ENCODE measurements around the gene PLIN1.

GRCh38 chr15:89630260-89630659 lies 48.9 kb downstream of the PLIN1 start:
- no peak for TF ChIP-seq GATA2 (IDR thresholded peaks at IDR 0.05; ENCODE audit: low read depth, low read length)
- TF ChIP-seq GATA3 (IDR thresholded peaks at IDR 0.05; ENCODE audit: low read depth, low read length) = no peak

All from SH-SY5Y (cell line).